Measurements from ENCODE around the gene CCT6B. TPM values are rescaled to one million over a fixed set of nuclear protein-coding genes. Genes with fewer than 3 reads are reported as not detected.

CCT6B gene, protein sequence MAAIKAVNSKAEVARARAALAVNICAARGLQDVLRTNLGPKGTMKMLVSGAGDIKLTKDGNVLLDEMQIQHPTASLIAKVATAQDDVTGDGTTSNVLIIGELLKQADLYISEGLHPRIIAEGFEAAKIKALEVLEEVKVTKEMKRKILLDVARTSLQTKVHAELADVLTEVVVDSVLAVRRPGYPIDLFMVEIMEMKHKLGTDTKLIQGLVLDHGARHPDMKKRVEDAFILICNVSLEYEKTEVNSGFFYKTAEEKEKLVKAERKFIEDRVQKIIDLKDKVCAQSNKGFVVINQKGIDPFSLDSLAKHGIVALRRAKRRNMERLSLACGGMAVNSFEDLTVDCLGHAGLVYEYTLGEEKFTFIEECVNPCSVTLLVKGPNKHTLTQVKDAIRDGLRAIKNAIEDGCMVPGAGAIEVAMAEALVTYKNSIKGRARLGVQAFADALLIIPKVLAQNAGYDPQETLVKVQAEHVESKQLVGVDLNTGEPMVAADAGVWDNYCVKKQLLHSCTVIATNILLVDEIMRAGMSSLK
- total RNA-seq, result 1.6 and 1.7 TPM in 2 replicates
- long read RNA-seq, partial matches to known transcripts, result 0 of 1 reads
- long read RNA-seq, other reads (novel, unspliced or antisense), result 1 of 1 reads

DNA sequence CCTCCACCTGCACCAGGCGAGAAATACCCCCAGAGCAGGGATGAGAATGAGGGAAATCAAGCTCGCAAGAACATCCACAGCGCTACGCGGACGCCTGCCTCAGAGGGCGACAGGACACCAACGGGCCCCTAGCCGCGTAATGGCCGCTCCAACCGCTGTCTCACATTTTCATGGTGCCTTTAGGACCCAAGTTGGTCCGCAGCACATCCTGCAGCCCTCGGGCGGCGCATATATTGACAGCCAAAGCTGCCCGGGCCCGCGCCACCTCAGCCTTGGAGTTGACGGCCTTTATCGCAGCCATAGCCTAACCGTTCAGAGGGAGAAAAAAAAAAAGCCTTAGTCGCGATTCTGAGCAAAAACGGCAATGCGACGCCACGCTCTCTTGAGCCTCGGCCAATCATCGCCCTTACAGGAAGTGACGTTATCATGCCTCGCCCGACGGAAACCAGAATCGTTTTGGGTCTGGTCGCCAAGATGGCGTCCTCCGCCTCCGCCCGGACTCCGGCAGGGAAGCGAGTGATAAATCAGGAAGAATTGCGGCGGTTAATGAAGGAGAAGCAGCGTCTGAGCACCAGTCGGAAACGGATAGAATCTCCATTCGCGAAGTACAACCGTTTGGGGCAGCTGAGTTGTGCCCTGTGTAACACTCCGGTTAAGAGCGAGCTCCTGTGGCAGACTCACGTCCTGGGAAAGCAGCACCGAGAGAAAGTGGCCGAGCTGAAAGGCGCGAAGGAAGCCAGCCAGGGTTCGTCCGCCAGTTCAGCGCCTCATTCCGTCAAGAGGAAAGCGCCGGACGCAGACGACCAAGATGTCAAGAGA is at the start of gene CCT6B, which contains the start of gene ZNF830:
CCT6B (minus strand) TSS at position 368 of the 819 bp plus-strand sequence; CDS start at position 301, 67 bp downstream.
ZNF830 (plus strand) TSS at position 448 of the 819 bp plus-strand sequence; CDS start at position 475, 27 bp downstream.
- TF ChIP-seq, protein P1, sequence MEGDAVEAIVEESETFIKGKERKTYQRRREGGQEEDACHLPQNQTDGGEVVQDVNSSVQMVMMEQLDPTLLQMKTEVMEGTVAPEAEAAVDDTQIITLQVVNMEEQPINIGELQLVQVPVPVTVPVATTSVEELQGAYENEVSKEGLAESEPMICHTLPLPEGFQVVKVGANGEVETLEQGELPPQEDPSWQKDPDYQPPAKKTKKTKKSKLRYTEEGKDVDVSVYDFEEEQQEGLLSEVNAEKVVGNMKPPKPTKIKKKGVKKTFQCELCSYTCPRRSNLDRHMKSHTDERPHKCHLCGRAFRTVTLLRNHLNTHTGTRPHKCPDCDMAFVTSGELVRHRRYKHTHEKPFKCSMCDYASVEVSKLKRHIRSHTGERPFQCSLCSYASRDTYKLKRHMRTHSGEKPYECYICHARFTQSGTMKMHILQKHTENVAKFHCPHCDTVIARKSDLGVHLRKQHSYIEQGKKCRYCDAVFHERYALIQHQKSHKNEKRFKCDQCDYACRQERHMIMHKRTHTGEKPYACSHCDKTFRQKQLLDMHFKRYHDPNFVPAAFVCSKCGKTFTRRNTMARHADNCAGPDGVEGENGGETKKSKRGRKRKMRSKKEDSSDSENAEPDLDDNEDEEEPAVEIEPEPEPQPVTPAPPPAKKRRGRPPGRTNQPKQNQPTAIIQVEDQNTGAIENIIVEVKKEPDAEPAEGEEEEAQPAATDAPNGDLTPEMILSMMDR (IDR thresholded peaks at IDR 0.05; ENCODE audit: unreplicated experiment), result no peak
- H3K9me3 Mint-ChIP-seq (ENCODE audit: low read depth), result no peaks in the 10 kb centered on the region
- peaks cover 16% of the 10 kb centered on the region for H3K27me3 Mint-ChIP-seq
- peak; percentile 71 for DNase-seq (ENCODE audit: low spot score, unreplicated experiment)
- H3K27ac Mint-ChIP-seq, result peak within 1 kb of the TSS; percentile 100
- H3K4me3 Mint-ChIP-seq (ENCODE audit: low read depth), result peak within 1 kb of the TSS; percentile 100
- H3K36me3 Mint-ChIP-seq (ENCODE audit: insufficient read depth), result peaks cover 9% of the 10 kb centered on the region
- peaks cover 10% of the 10 kb centered on the region for H3K4me1 Mint-ChIP-seq (ENCODE audit: low read depth)

DNA sequence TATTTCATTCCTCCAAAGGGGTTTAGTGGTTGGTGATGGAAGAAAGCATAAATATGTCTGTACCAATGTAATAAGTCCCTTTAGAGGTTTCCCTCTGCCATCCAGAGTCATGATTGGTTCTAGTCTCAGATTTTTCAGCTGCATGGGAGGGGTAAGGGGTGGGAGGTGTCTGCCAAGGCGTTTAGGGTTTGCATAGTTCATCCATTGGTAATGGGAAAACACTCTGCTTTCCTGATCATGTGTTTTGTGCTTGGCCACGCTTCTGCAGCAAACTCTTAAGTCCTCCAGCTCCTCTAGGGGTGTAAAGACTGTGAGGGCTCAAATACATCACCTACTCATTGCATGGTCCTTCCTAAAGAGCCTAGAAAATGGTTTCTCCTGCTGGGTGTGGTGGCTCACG is 48.8 kb upstream of the CCT6B start:
- Mint-ChIP-seq H3K9me3 (ENCODE audit: low read depth) (no peaks in the 10 kb centered on the region), H3K27ac (no peak overlapping the region), H3K36me3 (ENCODE audit: insufficient read depth) (peaks cover 13% of the 10 kb centered on the region), H3K4me3 (ENCODE audit: low read depth) (no peak overlapping the region), H3K4me1 (ENCODE audit: low read depth) (peaks cover 8% of the 10 kb centered on the region), H3K27me3 (no peaks in the 10 kb centered on the region)
- no peak for DNase-seq (ENCODE audit: low spot score, unreplicated experiment)
- TF ChIP-seq, protein P1 (IDR thresholded peaks at IDR 0.05; ENCODE audit: unreplicated experiment), result no peak

- Mint-ChIP-seq H3K27me3 (no peaks in the 10 kb centered on the region), H3K4me1 (ENCODE audit: low read depth) (peaks cover 3% of the 10 kb centered on the region), H3K9me3 (ENCODE audit: low read depth) (no peaks in the 10 kb centered on the region), H3K4me3 (ENCODE audit: low read depth) (no peak overlapping the region), H3K27ac (no peak overlapping the region), H3K36me3 (ENCODE audit: insufficient read depth) (peaks cover 22% of the 10 kb centered on the region)
- TF ChIP-seq, protein P1 (IDR thresholded peaks at IDR 0.05; ENCODE audit: unreplicated experiment), result no peak
- no peak for DNase-seq (ENCODE audit: low spot score, unreplicated experiment)
These were observed 45.7 kb upstream of the CCT6B start for GRCh38 chr17:35006961-35007360.

GRCh38 chr17:35006345-35006744 is 45.1 kb upstream of the CCT6B start:
- no peak overlapping the region for H3K27ac Mint-ChIP-seq
- H3K27me3 Mint-ChIP-seq, result no peaks in the 10 kb centered on the region
- no peaks in the 10 kb centered on the region for H3K9me3 Mint-ChIP-seq (ENCODE audit: low read depth)
- TF ChIP-seq, protein P1 (IDR thresholded peaks at IDR 0.05; ENCODE audit: unreplicated experiment), result no peak
- no peaks in the 10 kb centered on the region for H3K4me1 Mint-ChIP-seq (ENCODE audit: low read depth)
- H3K4me3 Mint-ChIP-seq (ENCODE audit: low read depth), result no peak overlapping the region
- DNase-seq (ENCODE audit: low spot score, unreplicated experiment), result no peak
- peaks cover 22% of the 10 kb centered on the region for H3K36me3 Mint-ChIP-seq (ENCODE audit: insufficient read depth)

DNA sequence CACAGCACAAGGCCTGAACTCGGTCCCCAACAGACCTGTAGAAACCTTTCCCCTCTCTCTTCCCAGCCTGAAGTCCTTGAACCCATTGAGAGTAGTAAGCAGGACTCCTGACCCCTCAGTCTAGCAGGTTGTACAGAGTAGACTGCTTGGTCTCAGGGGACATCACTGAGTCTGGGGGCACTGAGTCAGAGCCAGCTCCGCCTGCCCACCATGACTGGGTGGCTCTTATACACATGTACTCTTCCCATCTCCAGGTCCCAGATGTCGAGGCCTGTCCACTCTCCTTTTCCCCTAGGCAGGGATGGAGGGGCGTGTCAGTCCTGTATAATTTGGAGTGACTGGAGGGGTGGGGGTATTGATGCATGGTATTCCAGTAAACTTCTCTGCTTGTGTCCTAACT is 42.5 kb upstream of the CCT6B start:
- H3K27me3 Mint-ChIP-seq, result no peaks in the 10 kb centered on the region
- no peak overlapping the region for H3K4me3 Mint-ChIP-seq (ENCODE audit: low read depth)
- H3K9me3 Mint-ChIP-seq (ENCODE audit: low read depth), result no peaks in the 10 kb centered on the region
- H3K27ac Mint-ChIP-seq, result no peak overlapping the region
- no peaks in the 10 kb centered on the region for H3K4me1 Mint-ChIP-seq (ENCODE audit: low read depth)
- TF ChIP-seq, protein P1 (IDR thresholded peaks at IDR 0.05; ENCODE audit: unreplicated experiment), result no peak
- H3K36me3 Mint-ChIP-seq (ENCODE audit: insufficient read depth), result peaks cover 18% of the 10 kb centered on the region
- no peak for DNase-seq (ENCODE audit: low spot score, unreplicated experiment)

Measured in progenitor cell of endocrine pancreas (in vitro differentiated cells).